ENCODE data around the gene TAF6.

GRCh38 chr7:100107890-100108289 is 11.3 kb downstream of the TAF6 start:
- no peak for TF ChIP-seq POLR2AphosphoS2 (IDR thresholded peaks at IDR 0.05; ENCODE audit: low read length)
- no peak for TF ChIP-seq RAD21 (CRISPR knock-in tag; conservative IDR thresholded peaks at IDR 0.05 in 1 of 2, IDR thresholded peaks at IDR 0.05 in 1 of 2)
- TF ChIP-seq CREB1 (IDR thresholded peaks at IDR 0.05), result no peak
- no peak for TF ChIP-seq CREB1 (CRISPR knock-in tag; IDR thresholded peaks at IDR 0.05)
- TF ChIP-seq TAF1 (IDR thresholded peaks at IDR 0.05; ENCODE audit: control insufficient read depth, extremely low read depth, insufficient read depth, low read length, severe bottlenecking), result no peak
- TF ChIP-seq, protein P1, sequence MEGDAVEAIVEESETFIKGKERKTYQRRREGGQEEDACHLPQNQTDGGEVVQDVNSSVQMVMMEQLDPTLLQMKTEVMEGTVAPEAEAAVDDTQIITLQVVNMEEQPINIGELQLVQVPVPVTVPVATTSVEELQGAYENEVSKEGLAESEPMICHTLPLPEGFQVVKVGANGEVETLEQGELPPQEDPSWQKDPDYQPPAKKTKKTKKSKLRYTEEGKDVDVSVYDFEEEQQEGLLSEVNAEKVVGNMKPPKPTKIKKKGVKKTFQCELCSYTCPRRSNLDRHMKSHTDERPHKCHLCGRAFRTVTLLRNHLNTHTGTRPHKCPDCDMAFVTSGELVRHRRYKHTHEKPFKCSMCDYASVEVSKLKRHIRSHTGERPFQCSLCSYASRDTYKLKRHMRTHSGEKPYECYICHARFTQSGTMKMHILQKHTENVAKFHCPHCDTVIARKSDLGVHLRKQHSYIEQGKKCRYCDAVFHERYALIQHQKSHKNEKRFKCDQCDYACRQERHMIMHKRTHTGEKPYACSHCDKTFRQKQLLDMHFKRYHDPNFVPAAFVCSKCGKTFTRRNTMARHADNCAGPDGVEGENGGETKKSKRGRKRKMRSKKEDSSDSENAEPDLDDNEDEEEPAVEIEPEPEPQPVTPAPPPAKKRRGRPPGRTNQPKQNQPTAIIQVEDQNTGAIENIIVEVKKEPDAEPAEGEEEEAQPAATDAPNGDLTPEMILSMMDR (IDR thresholded peaks at IDR 0.05 in 2 of 3, conservative IDR thresholded peaks at IDR 0.05 in 1 of 3; ENCODE audit: insufficient read depth in 2 of 3, low read depth in 1 of 3, low read length in 3 of 3), result no peak
- TF ChIP-seq CBFB (CRISPR knock-in tag; IDR thresholded peaks at IDR 0.05), result no peak
- TF ChIP-seq XRCC3 (IDR thresholded peaks at IDR 0.05), result no peak
- TF ChIP-seq NFRKB (IDR thresholded peaks at IDR 0.05; ENCODE audit: low read depth), result no peak
- TF ChIP-seq ZNF589 (CRISPR knock-in tag; IDR thresholded peaks at IDR 0.05; ENCODE audit: low read depth), result no peak
- TF ChIP-seq EZH2 (IDR thresholded peaks at IDR 0.05; ENCODE audit: borderline replicate concordance, low read depth, low read length), result no peak
- TF ChIP-seq, protein P2, sequence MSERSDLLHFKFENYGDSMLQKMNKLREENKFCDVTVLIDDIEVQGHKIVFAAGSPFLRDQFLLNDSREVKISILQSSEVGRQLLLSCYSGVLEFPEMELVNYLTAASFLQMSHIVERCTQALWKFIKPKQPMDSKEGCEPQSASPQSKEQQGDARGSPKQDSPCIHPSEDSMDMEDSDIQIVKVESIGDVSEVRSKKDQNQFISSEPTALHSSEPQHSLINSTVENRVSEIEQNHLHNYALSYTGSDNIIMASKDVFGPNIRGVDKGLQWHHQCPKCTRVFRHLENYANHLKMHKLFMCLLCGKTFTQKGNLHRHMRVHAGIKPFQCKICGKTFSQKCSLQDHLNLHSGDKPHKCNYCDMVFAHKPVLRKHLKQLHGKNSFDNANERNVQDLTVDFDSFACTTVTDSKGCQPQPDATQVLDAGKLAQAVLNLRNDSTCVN (CRISPR knock-in tag; IDR thresholded peaks at IDR 0.05), result no peak
- TF ChIP-seq ZFP36 (IDR thresholded peaks at IDR 0.05; ENCODE audit: low read depth, low read length, partially characterized antibody), result no peak

Measured in K562 (cell line).